HL-60 (cell line): Measurements from ENCODE around the gene OTOA.
A peak's percentile ranks its signal among the peaks of the same experiment; 100 is the strongest.

Experiments used
- CTCF ChIP-seq: IDR thresholded peaks from one replicate; pipeline ENCODE4 v1.5.1; 2011; ENCODE audit warnings: low read length, control low read depth, inconsistent platforms; ENCODE audit not compliant: insufficient read depth
- POLR2AphosphoS5 ChIP-seq: IDR thresholded peaks from 2 replicates; pipeline ENCODE4 v1.6.1; 2012; ENCODE audit warnings: low read depth
- SPI1 ChIP-seq: IDR thresholded peaks from 2 replicates; pipeline ENCODE4 v1.6.1; 2012; ENCODE audit warnings: low read depth, mild to moderate bottlenecking, borderline replicate concordance
- TF ChIP-seq, protein P1 (sequence below): IDR thresholded peaks from 2 replicates; pipeline ENCODE4 v1.6.1; 2012; ENCODE audit warnings: low read depth; ENCODE audit not compliant: insufficient replicate concordance

DNA sequence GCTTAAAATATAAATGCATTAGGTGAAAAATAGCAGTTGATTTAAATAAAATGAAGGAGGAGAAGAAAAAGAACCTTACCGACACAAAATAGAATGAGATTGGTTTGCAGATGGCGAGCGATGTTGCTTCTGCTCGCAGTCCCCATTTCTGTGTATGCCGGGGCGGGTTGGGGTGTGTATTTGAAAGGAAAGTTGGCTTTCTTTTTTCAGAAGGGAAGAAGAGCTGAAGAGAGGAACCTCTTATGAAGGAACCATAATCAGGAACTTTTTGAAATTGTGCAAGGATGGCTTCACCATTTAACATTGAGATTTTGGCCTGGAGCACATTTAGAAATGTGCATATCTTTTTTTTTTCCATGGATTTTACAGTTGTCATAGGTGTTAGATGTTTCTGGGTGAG lies 11.3 kb upstream of the OTOA start, which contains the start of gene IGSF6:
- TF ChIP-seq CTCF (no peak), POLR2AphosphoS5 (no peak), SPI1 (peak; percentile 56; the same call in 1 of the 2 replicates)
- TF ChIP-seq, protein P1, sequence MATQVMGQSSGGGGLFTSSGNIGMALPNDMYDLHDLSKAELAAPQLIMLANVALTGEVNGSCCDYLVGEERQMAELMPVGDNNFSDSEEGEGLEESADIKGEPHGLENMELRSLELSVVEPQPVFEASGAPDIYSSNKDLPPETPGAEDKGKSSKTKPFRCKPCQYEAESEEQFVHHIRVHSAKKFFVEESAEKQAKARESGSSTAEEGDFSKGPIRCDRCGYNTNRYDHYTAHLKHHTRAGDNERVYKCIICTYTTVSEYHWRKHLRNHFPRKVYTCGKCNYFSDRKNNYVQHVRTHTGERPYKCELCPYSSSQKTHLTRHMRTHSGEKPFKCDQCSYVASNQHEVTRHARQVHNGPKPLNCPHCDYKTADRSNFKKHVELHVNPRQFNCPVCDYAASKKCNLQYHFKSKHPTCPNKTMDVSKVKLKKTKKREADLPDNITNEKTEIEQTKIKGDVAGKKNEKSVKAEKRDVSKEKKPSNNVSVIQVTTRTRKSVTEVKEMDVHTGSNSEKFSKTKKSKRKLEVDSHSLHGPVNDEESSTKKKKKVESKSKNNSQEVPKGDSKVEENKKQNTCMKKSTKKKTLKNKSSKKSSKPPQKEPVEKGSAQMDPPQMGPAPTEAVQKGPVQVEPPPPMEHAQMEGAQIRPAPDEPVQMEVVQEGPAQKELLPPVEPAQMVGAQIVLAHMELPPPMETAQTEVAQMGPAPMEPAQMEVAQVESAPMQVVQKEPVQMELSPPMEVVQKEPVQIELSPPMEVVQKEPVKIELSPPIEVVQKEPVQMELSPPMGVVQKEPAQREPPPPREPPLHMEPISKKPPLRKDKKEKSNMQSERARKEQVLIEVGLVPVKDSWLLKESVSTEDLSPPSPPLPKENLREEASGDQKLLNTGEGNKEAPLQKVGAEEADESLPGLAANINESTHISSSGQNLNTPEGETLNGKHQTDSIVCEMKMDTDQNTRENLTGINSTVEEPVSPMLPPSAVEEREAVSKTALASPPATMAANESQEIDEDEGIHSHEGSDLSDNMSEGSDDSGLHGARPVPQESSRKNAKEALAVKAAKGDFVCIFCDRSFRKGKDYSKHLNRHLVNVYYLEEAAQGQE = no peak
